SK-N-SH (cell line): ENCODE results near the gene CYFIP2. TPM values are rescaled to one million over a fixed set of nuclear protein-coding genes. Genes with fewer than 3 reads are reported as not detected.

Experiments used
- CTCF ChIA-PET: fragments of 300-600, 350-600 bp; formaldehyde crosslinking; extraction: SDS; loops from one replicate; lab custom pipeline; 2021; lab: Yijun Ruan, JAX
- POLR2A ChIA-PET: fragments of 350-600 bp; sonication (Branson Sonifier 250); formaldehyde crosslinking; extraction: SDS; loops from one replicate; lab custom pipeline; 2020; ENCODE audit warnings: antibody characterized with exemption, inconsistent platforms; lab: Yijun Ruan, JAX
- DNase-seq: peaks from one replicate; pipeline ENCODE4 v3.0.0; 2012
- H2AFZ ChIP-seq: fragments of 200-600 bp; sonication (generic); 2 replicates; pipeline ENCODE4 v1.8.1; 2016; ENCODE audit warnings: antibody characterized with exemption, mild to moderate bottlenecking, low read depth
- H3F3A ChIP-seq: fragments of 200-600 bp; sonication (generic); replicated peaks from 2 replicates; pipeline ENCODE3; 2016; ENCODE audit warnings: antibody characterized with exemption, mild to moderate bottlenecking; ENCODE audit not compliant: insufficient read depth
- H3K27ac ChIP-seq, 2 experiments: fragments of 200-500 bp in 1 of 2; fragments of 200-600 bp in 1 of 2; sonication (Bioruptor generic) in 1 of 2; sonication (generic), shearing (Covaris generic) in 1 of 2; 2 replicates each; pipeline versions ENCODE4 v1.5.1 to v1.6.1; 2014 to 2016; ENCODE audit warnings: low read depth in 2 of 2, inconsistent platforms in 1 of 2, low read length in 1 of 2, mild to moderate bottlenecking in 1 of 2, mixed read lengths in 1 of 2
- H3K27me3 ChIP-seq: fragments of 200-600 bp; sonication (generic), shearing (Covaris generic); 2 replicates; pipeline ENCODE4 v1.6.1; 2016; ENCODE audit warnings: mixed run types; ENCODE audit not compliant: insufficient read depth
- H3K36me3 ChIP-seq, 2 experiments: fragments of 200-500 bp in 1 of 2; fragments of 200-600 bp in 1 of 2; sonication (Bioruptor generic) in 1 of 2; sonication (generic) in 1 of 2; replicated peaks in 1 of 2; 2 replicates each; pipeline versions ENCODE3 to v1.5.1; 2014 to 2016; ENCODE audit warnings: low read length in 1 of 2, mild to moderate bottlenecking in 1 of 2; ENCODE audit not compliant: insufficient read depth in 2 of 2, control insufficient read depth in 1 of 2
- H3K4me1 ChIP-seq, 2 experiments: fragments of 200-500 bp in 1 of 2; fragments of 200-600 bp in 1 of 2; sonication (Bioruptor generic) in 1 of 2; sonication (generic), shearing (Covaris generic) in 1 of 2; 2 replicates each; pipeline versions ENCODE4 v1.5.1 to v1.6.1; 2014 to 2016; ENCODE audit warnings: low read depth in 1 of 2, low read length in 1 of 2, mixed run types in 1 of 2; ENCODE audit not compliant: insufficient read depth in 2 of 2, control insufficient read depth in 1 of 2
- H3K4me2 ChIP-seq: fragments of 200-600 bp; sonication (generic), shearing (Covaris generic); 2 replicates; pipeline ENCODE4 v1.6.1; 2017; ENCODE audit warnings: mixed run types
- H3K4me3 ChIP-seq, 2 experiments: fragments of 200-500 bp in 1 of 2; fragments of 200-600 bp in 1 of 2; sonication (Bioruptor generic) in 1 of 2; sonication (generic), shearing (Covaris generic) in 1 of 2; 2 replicates each; pipeline versions ENCODE4 v1.5.1 to v1.8.1; 2014 to 2016; ENCODE audit warnings: low read depth in 2 of 2, inconsistent platforms in 1 of 2, low read length in 1 of 2, mild to moderate bottlenecking in 1 of 2, mixed read lengths in 1 of 2, moderate library complexity in 1 of 2
- H3K79me2 ChIP-seq: fragments of 200-600 bp; sonication (generic); 2 replicates; pipeline ENCODE4 v1.8.1; 2017; ENCODE audit warnings: mild to moderate bottlenecking; ENCODE audit not compliant: insufficient read depth
- H3K9ac ChIP-seq: fragments of 200-600 bp; sonication (generic); 2 replicates; pipeline ENCODE4 v1.6.1; 2017; ENCODE audit warnings: mixed run types
- H3K9me2 ChIP-seq: fragments of 200-600 bp; sonication (generic); 2 replicates; pipeline ENCODE4 v1.6.1; 2017; ENCODE audit warnings: mixed run types
- H3K9me3 ChIP-seq: fragments of 200-600 bp; sonication (generic); 2 replicates; pipeline ENCODE4 v1.6.1; 2017; ENCODE audit warnings: mixed run types, mild to moderate bottlenecking, moderate library complexity
- H4K20me1 ChIP-seq: fragments of 200-600 bp; sonication (generic); 2 replicates; pipeline ENCODE4 v1.6.1; 2017; ENCODE audit warnings: mild to moderate bottlenecking, mixed run types; ENCODE audit not compliant: insufficient read depth
- CHD2 ChIP-seq: fragments of 150-350 bp; IDR thresholded peaks from 2 replicates; pipeline ENCODE4 v1.6.1; 2018; ENCODE audit warnings: low read length; ENCODE audit not compliant: partially characterized antibody
- EP300 ChIP-seq, 2 experiments: IDR thresholded peaks; 2 replicates each; pipeline versions ENCODE4 v1.4.0 to v1.6.1; 2012; ENCODE audit warnings: borderline replicate concordance in 1 of 2, low read depth in 1 of 2, low read length in 1 of 2
- FOXM1 ChIP-seq: IDR thresholded peaks from 2 replicates; pipeline ENCODE4 v1.4.0; 2012; ENCODE audit warnings: low read depth, mild to moderate bottlenecking
- GATA2 ChIP-seq: sonication (generic); formaldehyde crosslinking; IDR thresholded peaks from 2 replicates; pipeline ENCODE4 v1.5.0; 2020; ENCODE audit warnings: mild to moderate bottlenecking, missing genetic modification reagents
- JUND ChIP-seq: IDR thresholded peaks from 2 replicates; pipeline ENCODE4 v1.4.0; 2012
- MXI1 ChIP-seq: IDR thresholded peaks from 2 replicates; pipeline ENCODE4 v1.6.1; 2012; ENCODE audit warnings: mild to moderate bottlenecking, low read depth, low read length, improper control_type of control experiment
- NFIC ChIP-seq: IDR thresholded peaks from 2 replicates; pipeline ENCODE4 v1.4.0; 2012; ENCODE audit warnings: borderline replicate concordance
- NRF1 ChIP-seq: IDR thresholded peaks from 2 replicates; pipeline ENCODE4 v1.6.1; 2012; ENCODE audit warnings: low read depth, mild to moderate bottlenecking, low read length
- RCOR1 ChIP-seq: fragments of 150-350 bp; IDR thresholded peaks from 2 replicates; pipeline ENCODE4 v1.6.1; 2017; ENCODE audit warnings: antibody characterized with exemption, low read length
- RFX5 ChIP-seq: IDR thresholded peaks from 2 replicates; pipeline ENCODE4 v1.6.1; 2012; ENCODE audit warnings: mild to moderate bottlenecking, improper control_type of control experiment, low read length
- TAF1 ChIP-seq: IDR thresholded peaks from 2 replicates; pipeline ENCODE4 v1.6.1; 2012; ENCODE audit warnings: low read depth, mild to moderate bottlenecking, low read length, moderate library complexity, borderline replicate concordance
- WGBS: methylation state at CpG from one replicate; pipeline ENCODE4 v1.1.6; 2017; ENCODE audit warnings: low lambda C conversion rate; 5-methylcytosine and 5-hydroxymethylcytosine counted together
- polyA plus RNA-seq, 3 experiments: library from polyadenylated mRNA; depleted of rRNA; stranded (reverse); fragments of >200 nt; gene quantifications; 2 replicates each; pipeline ENCODE4 v1.2.3, GENCODE V29; 2012
- TF ChIP-seq, protein P1 (sequence below): IDR thresholded peaks from 2 replicates; pipeline ENCODE4 v1.6.1; 2012; ENCODE audit warnings: mild to moderate bottlenecking, low read depth, low read length, moderate library complexity

CYFIP2 gene
- polyA plus RNA-seq, 1 of the 3 experiments (the other 2 are of a cell fraction) = 20.1 TPM

- H3K27me3 ChIP-seq = no peaks in the 10 kb centered on the region
- no peaks in the 10 kb centered on the region for H3F3A ChIP-seq
- no peak overlapping the region for H3K9ac ChIP-seq
- WGBS = 88% methylated on average over 2 of the region's 2 CpGs
- ChIA-PET CTCF (interaction anchor here (0.7 to 3.0 kb wide), 5 partner anchors 31 to 118 kb away, joined by 3 to 11 read pairs (median 8); no protein-coding TSS in a partner anchor), POLR2A (no interaction called here)
- peak overlapping the region in 1 of 2 experiments; percentile 83; a peak in 2 of 4 replicates for H3K27ac ChIP-seq
- no peak overlapping the region for H3K4me3 ChIP-seq
- no peaks in the 10 kb centered on the region for H4K20me1 ChIP-seq
- no peaks in the 10 kb centered on the region for H3K79me2 ChIP-seq
- no peak overlapping the region for H2AFZ ChIP-seq
- no peak overlapping the region for H3K4me2 ChIP-seq
- H3K4me1 ChIP-seq = peaks cover 0 to 40% of the 10 kb centered on the region in 2 experiments; a peak in 2 of 4 replicates
- no peaks in the 10 kb centered on the region for H3K9me2 ChIP-seq
- H3K36me3 ChIP-seq = peaks cover 0 to 11% of the 10 kb centered on the region in 2 experiments
- no peaks in the 10 kb centered on the region for H3K9me3 ChIP-seq
- peak; percentile 39 for DNase-seq
- TF ChIP-seq, protein P1, sequence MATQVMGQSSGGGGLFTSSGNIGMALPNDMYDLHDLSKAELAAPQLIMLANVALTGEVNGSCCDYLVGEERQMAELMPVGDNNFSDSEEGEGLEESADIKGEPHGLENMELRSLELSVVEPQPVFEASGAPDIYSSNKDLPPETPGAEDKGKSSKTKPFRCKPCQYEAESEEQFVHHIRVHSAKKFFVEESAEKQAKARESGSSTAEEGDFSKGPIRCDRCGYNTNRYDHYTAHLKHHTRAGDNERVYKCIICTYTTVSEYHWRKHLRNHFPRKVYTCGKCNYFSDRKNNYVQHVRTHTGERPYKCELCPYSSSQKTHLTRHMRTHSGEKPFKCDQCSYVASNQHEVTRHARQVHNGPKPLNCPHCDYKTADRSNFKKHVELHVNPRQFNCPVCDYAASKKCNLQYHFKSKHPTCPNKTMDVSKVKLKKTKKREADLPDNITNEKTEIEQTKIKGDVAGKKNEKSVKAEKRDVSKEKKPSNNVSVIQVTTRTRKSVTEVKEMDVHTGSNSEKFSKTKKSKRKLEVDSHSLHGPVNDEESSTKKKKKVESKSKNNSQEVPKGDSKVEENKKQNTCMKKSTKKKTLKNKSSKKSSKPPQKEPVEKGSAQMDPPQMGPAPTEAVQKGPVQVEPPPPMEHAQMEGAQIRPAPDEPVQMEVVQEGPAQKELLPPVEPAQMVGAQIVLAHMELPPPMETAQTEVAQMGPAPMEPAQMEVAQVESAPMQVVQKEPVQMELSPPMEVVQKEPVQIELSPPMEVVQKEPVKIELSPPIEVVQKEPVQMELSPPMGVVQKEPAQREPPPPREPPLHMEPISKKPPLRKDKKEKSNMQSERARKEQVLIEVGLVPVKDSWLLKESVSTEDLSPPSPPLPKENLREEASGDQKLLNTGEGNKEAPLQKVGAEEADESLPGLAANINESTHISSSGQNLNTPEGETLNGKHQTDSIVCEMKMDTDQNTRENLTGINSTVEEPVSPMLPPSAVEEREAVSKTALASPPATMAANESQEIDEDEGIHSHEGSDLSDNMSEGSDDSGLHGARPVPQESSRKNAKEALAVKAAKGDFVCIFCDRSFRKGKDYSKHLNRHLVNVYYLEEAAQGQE = no peak
- TF ChIP-seq NFIC (no peak), FOXM1 (no peak), JUND (no peak), RFX5 (no peak), EP300 (IDR thresholded peaks at IDR 0.05; ENCODE audit: borderline replicate concordance in 1 of 2, low read depth in 1 of 2, low read length in 1 of 2) (peak in 1 of 2 experiments; percentile 46; a peak in 1 of 4 replicates), RCOR1 (0 out of 2 replicates have a peak, but pooled peaks have one; percentile 21), MXI1 (peak; percentile 60; the same call in 1 of the 2 replicates), NRF1 (no peak), GATA2 (CRISPR knock-in tag) (no peak)
- TF ChIP-seq, all 33 proteins: peak for 3
Measured at GRCh38 chr5:157359356-157360055, 93.6 kb downstream of the CYFIP2 start.

DNA sequence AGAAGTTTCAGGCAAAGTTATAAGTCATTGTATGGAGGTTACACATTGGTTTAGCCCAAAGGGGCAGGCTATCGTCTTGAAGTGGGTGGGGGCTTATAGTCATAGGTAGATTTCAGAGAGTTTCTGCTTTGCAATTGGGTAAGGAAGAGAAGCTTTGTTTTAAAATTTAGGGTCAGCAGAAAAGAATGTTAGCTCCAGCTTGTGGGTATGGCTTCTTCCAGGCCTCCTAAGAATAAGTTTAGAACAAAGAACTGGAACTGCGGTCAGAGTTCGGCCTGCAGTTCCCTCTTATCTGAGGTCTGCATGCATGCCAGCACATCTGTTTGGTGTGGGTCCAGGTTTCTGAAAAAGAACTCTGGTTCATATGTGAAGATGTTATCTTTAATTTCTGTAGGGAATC, 96.1 kb downstream of the CYFIP2 start:
- Histone ChIP-seq H3K4me2 (no peak overlapping the region), H3K36me3 (peaks cover 6 to 23% of the 10 kb centered on the region in 2 experiments), H3K4me1 (peaks cover 2 to 47% of the 10 kb centered on the region in 2 experiments; a peak in 3 of 4 replicates), H3K9me2 (no peaks in the 10 kb centered on the region), H3K27me3 (no peaks in the 10 kb centered on the region), H3K9ac (no peak overlapping the region), H3F3A (no peaks in the 10 kb centered on the region), H3K4me3 (no peak overlapping the region), H3K9me3 (no peaks in the 10 kb centered on the region), H3K27ac (no peak overlapping the region), H2AFZ (no peak overlapping the region), H3K79me2 (no peaks in the 10 kb centered on the region), H4K20me1 (no peaks in the 10 kb centered on the region)
- 81% methylated on average over 3 of the region's 3 CpGs for WGBS
- ChIA-PET CTCF (interaction anchor here (1.6 to 2.8 kb wide), 3 partner anchors 9 to 34 kb away, joined by 3 to 11 read pairs (median 5); no protein-coding TSS in a partner anchor), POLR2A (no interaction called here)
- TF ChIP-seq RCOR1 (peak; percentile 88), CHD2 (peak; percentile 21), EP300 (IDR thresholded peaks at IDR 0.05; ENCODE audit: borderline replicate concordance in 1 of 2, low read depth in 1 of 2, low read length in 1 of 2) (peak in 1 of 2 experiments; percentile 57; a peak in 1 of 4 replicates), TAF1 (no peak)
- DNase-seq = peak; percentile 16
